ENCODE measurements around the gene BORCS8. TPM values are rescaled to one million over a fixed set of nuclear protein-coding genes. Genes with fewer than 3 reads are reported as not detected.
A peak's percentile ranks its signal among the peaks of the same experiment; 100 is the strongest.

BORCS8 gene
- total and polyA plus RNA-seq, 3 donors from 2014 or later = 17.7 to 36.6 (median 25.7) TPM

DNA sequence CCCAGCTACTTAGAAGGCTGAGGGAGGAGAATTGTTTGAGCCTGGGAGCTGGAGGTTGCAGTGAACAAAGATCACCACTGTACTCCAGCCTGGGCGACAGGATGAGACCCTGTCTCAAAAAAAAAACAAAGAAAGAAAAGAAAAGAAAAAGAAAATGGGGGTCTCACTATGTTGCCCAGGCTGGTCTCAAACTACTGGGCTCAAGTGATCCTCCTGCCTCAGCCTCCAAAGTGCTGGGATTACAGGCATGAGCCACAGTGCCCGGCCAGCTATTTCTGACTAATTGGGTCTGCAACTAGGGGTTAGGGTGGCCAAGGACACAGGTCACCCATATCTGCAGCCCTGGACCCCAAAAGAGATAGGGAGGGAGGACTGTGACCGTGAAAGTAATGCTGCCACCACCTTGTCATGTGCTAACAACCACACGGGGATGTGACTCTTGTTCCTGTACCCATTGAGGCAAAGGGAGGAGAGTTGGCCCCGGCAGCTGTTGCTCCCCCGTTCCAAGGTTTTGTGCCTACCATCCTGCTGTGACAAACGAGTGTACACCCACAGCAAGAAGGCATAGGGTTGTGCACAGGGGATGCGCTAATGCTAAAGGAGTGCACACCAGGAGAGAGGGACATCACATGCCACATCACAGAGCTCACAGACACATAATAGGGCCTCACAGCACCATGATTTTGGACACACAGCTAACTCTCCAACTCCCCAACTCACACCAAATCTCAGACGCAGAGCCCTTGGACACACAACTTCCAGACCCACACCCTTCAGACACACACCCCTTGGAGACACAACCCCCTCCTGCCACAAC is 22.5 kb downstream of the BORCS8 start:
- TF ChIP-seq, protein P1, sequence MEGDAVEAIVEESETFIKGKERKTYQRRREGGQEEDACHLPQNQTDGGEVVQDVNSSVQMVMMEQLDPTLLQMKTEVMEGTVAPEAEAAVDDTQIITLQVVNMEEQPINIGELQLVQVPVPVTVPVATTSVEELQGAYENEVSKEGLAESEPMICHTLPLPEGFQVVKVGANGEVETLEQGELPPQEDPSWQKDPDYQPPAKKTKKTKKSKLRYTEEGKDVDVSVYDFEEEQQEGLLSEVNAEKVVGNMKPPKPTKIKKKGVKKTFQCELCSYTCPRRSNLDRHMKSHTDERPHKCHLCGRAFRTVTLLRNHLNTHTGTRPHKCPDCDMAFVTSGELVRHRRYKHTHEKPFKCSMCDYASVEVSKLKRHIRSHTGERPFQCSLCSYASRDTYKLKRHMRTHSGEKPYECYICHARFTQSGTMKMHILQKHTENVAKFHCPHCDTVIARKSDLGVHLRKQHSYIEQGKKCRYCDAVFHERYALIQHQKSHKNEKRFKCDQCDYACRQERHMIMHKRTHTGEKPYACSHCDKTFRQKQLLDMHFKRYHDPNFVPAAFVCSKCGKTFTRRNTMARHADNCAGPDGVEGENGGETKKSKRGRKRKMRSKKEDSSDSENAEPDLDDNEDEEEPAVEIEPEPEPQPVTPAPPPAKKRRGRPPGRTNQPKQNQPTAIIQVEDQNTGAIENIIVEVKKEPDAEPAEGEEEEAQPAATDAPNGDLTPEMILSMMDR (IDR thresholded peaks at IDR 0.05) = no peak
- no peak for TF ChIP-seq POLR2A (IDR thresholded peaks at IDR 0.05)
- intact Hi-C loops (cut with DNase I; ENCODE audit: low total_unique reads) = no loop called here
- peak overlapping the region in 1 of 2 donors; percentile 43 for H3K4me3 ChIP-seq
- 75 to 78% methylated on average over 5 to 9 of the region's 9 CpGs for WGBS, 2 donors
- H3K9me3 ChIP-seq = no peaks in the 10 kb centered on the region
- DNase-seq = no peak
- no peaks in the 10 kb centered on the region for H3K4me1 ChIP-seq
- no peak overlapping the region for H3K27ac ChIP-seq
- no peaks in the 10 kb centered on the region for H3K36me3 ChIP-seq (ENCODE audit: low read depth, missing control alignments)
- H3K27me3 ChIP-seq = no peaks in the 10 kb centered on the region

DNA sequence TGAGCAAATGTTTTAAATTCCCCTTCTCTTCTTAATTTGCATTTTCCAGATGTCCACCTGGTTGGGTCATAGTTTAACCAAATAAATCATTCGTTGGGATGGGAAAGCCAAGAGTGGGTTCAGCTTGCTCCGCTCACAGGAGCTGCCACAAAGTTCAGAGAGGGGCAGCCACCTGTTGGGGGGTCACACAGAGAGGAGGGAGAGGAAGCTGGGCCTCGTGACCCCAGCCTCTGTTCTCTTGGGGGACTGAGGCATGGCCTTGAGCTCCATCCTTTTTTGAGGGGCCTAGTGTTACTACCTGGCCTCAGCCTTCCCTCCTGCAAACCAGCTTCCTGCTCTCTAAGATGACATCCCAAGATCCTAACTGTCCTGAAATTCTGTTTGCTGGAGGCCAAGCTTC is 24.3 kb downstream of the BORCS8 start:
- intact Hi-C loops (cut with DNase I; ENCODE audit: low total_unique reads) = no loop called here
- Histone ChIP-seq H3K4me1 (no peaks in the 10 kb centered on the region), H3K27ac (no peak overlapping the region), H3K27me3 (no peaks in the 10 kb centered on the region), H3K9me3 (no peaks in the 10 kb centered on the region), H3K4me3 (no peak overlapping the region), H3K36me3 (ENCODE audit: low read depth, missing control alignments) (no peaks in the 10 kb centered on the region)
- DNase-seq = no peak
- 78 to 82% methylated on average over 3 of the region's 3 CpGs for WGBS, 2 donors
- TF ChIP-seq, protein P1 (IDR thresholded peaks at IDR 0.05) = no peak
- TF ChIP-seq POLR2A (IDR thresholded peaks at IDR 0.05) = no peak

DNA sequence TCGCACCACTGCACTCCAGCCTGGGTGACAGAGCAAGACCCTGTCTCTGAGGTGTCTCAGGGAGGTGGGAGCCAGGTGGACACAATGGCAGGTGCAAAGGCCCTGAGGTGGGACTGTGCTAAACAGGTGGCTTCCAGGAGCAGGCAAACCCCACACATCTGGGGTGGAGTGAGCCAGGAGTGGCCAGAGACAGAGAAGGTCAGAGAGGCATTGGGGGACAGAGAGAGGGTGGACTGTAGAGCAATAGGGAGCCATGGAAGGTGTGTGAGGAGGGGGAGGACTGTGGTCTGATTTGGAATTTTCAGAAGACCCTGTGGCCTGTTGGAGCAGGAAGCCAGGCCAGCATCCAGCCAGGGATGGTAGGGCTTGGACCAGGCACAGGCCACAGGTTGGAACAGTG is 26.6 kb downstream of the BORCS8 start:
- WGBS, 2 donors = 100% methylated on average over 1 of the region's 1 CpG; no CpG with 5 or more reads in 1 of the 2 donors

DNA sequence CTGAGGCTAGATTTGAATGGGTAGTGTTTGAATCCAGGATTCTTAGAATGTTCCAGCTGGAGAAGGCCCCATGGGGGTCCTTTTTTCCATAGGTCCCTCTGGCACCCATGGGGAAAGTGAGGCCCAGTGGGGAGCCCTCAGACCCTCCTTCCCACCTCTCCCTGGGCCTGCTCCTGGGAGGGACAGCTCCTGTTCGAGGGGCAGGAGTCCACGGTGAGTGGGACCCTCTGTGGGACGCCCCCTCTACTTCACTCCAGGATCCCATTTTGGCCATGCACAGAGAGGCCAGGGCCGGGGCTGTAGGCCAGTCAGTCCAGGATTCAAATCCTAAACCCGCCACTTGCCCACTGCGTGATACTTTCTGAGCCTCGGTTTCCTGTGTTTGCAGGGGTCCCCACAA is 29.5 kb downstream of the BORCS8 start:
- Histone ChIP-seq H3K27ac (no peak overlapping the region), H3K9me3 (no peaks in the 10 kb centered on the region), H3K36me3 (ENCODE audit: low read depth, missing control alignments) (no peaks in the 10 kb centered on the region), H3K4me3 (no peak overlapping the region), H3K4me1 (no peaks in the 10 kb centered on the region), H3K27me3 (no peaks in the 10 kb centered on the region)
- TF ChIP-seq, protein P1 (IDR thresholded peaks at IDR 0.05) = no peak
- no peak for TF ChIP-seq POLR2A (IDR thresholded peaks at IDR 0.05)
- intact Hi-C loops (cut with DNase I; ENCODE audit: low total_unique reads) = no loop called here
- WGBS, 2 donors = 82 to 83% methylated on average over 4 to 7 of the region's 7 CpGs
- DNase-seq = no peak

More for the DNA sequence above, 26.6 kb downstream of the BORCS8 start:
- Histone ChIP-seq H3K27ac (no peak overlapping the region), H3K9me3 (no peaks in the 10 kb centered on the region), H3K36me3 (ENCODE audit: low read depth, missing control alignments) (no peaks in the 10 kb centered on the region), H3K27me3 (no peaks in the 10 kb centered on the region), H3K4me3 (no peak overlapping the region), H3K4me1 (no peaks in the 10 kb centered on the region)
- no peak for DNase-seq
- TF ChIP-seq, protein P1 (IDR thresholded peaks at IDR 0.05) = no peak
- no peak for TF ChIP-seq POLR2A (IDR thresholded peaks at IDR 0.05)
- intact Hi-C loops (cut with DNase I; ENCODE audit: low total_unique reads) = no loop called here

Measured in testis (tissue), 3 donors.